ENCODE measurements around the gene SEC16B.

GRCh38 chr1:177897281-177897997, 72.4 kb downstream of the SEC16B start:
- TF ChIP-seq CTCF (IDR thresholded peaks at IDR 0.05) (no peak), POLR2A (IDR thresholded peaks at IDR 0.05) (no peak)
